Erythroblast (primary cell): ENCODE results near the gene ZBTB49.

Experiments used
- GATA1 ChIP-seq: IDR thresholded peaks from 2 replicates; pipeline ENCODE4 v1.6.1; 2011; ENCODE audit warnings: low read depth, mild to moderate bottlenecking, control low read depth, low read length, moderate library complexity
- POLR2A ChIP-seq: IDR thresholded peaks from 2 replicates; pipeline ENCODE4 v1.6.1; 2011; ENCODE audit warnings: mild to moderate bottlenecking, low read length

- no peak for TF ChIP-seq POLR2A
- no peak for TF ChIP-seq GATA1
These were observed 44.9 kb downstream of the ZBTB49 start for GRCh38 chr4:4334798-4335520.
